ENCODE measurements around the gene TASL.

DNA sequence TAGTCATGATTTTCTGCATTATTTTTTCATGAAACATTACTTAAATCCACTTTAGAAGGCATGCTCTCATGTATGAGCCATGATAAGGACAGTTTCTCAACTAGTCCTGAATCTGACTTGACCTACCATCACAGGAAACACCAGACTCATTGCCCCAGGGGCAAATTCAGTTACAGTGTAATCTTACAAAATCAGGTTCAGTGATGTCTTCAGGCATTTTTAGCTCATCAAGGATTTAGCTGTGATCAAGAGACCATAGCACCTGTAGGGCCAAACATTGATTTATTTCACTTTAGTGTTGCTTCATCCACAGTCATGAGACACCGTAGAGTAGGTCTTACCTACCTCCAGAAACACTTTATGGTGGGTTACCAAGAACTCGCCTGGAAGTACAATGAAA, 3.1 kb upstream of the TASL start:
- TF ChIP-seq POLR2AphosphoS5 (IDR thresholded peaks at IDR 0.05) (no peak), POLR2A (IDR thresholded peaks at IDR 0.05) (no peak)

All from spleen (tissue), 3 donors.